ENCODE data around the gene NR1D1.
"Not testable (repeated sequence)": the region's sequence is repeated elsewhere in the genome, so short reads cannot be mapped to it uniquely, and the experiment has no call there.

NR1D1 gene

GRCh38 chr17:40100419-40100668, at the start of gene NR1D1:
Gene NR1D1 (minus strand): TSS chr17:40100589. CDS start chr17:40100094, 495 bp downstream.
- no peak for DNase-seq

- DNase-seq = no peak
These were observed 48.1 kb upstream of the NR1D1 start for GRCh38 chr17:40148527-40148926.

GRCh38 chr17:40145476-40145875, 45.1 kb upstream of the NR1D1 start:
- DNase-seq = no peak

- DNase-seq = not testable (repeated sequence)
These were observed 42.8 kb upstream of the NR1D1 start for GRCh38 chr17:40143166-40143565.

DNA sequence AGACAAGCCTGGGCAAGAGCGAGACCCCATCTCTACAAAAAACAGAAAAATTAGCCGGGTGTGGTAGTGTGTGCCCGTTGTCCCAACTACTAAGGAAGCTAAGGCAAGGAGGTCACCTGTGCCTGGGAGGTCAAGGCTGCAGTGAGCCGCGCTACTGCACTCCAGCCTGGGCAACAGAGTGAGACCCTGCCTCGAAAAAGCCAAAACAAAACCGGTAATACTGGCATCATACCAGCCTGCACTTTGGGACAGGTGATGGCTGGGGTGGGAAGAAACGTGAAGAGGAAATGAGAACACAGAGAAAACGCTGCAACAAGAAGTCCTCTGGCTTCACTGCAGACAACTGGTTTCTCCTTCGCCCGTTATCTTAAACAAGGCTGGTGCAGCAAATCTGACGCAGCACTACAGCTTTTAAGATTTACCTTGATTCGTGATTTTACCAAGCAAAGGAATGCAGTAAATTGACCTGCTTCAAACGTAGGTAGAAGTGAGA, 39.2 kb upstream of the NR1D1 start:
- no peak for DNase-seq

DNA sequence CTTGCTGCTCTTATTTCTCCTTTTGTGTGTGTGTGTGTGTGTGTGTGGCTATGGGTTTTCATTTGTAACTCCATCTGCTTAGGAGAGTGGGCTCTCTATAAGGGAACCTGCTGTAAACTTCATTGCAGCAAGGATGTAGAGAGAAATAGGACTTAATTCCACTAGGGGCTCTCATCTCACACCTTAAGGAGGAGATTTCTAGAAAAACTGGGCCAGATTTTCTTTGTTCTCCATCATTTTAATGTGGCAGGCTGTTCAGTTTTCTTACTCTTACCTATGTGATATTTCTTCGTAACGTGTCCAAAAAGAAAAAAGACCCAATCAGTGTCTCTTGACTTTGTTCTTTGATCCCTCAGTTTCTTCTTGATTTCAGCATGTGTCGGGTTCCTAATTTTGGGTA, 35.4 kb upstream of the NR1D1 start:
- DNase-seq = no peak

DNA sequence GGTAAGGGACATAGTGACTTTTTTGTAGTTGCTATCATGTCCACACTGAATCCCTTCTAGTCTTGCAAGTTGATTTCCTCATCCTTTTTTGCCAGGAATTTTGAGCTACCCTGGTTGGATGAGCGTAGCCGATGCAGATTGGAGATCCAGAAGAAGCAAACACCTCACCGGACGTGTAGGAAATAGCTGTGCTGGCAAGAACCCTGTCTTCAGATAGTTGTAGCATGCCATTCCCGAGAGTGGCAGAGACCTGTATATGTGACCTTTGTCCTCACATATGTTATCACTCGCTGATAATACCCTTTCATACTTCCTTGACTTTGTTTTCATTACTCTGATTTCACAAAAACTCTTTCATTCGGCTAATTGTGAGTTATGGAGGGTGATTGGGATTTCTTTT, 33.8 kb upstream of the NR1D1 start:
- DNase-seq = no peak

DNA sequence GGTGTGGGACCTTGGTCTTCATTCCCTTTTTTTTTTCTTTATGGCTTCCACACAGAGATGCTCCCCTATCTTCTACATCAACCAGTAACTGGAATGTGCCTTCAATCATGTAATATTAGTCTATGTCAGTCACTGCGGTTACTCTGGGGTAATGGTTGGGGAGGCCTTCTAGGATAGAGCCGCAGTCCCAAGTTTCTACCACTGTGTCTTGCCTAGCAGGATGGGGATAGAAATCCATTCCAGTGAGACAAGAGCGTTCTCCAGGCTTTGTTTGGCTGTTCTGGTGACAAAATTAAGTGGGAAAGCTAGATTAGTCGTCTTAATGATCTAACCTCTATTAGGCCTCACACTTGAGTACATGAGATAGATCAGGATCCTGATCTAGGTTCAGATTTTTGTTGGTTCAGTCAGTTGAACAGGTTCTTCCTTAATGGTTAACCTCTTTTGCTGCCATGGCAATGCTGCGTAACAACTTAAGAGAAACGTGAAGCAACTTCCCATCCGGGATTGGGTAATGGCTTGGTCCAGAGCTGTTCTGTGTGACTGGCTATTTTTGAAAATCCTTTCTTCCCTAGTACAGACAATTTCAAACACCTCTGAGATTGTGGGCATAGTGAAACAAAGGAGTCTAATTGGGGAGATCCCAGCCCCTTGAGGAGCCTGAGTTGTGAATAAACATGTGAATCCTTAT, 30.1 kb upstream of the NR1D1 start:
- DNase-seq = no peak

DNA sequence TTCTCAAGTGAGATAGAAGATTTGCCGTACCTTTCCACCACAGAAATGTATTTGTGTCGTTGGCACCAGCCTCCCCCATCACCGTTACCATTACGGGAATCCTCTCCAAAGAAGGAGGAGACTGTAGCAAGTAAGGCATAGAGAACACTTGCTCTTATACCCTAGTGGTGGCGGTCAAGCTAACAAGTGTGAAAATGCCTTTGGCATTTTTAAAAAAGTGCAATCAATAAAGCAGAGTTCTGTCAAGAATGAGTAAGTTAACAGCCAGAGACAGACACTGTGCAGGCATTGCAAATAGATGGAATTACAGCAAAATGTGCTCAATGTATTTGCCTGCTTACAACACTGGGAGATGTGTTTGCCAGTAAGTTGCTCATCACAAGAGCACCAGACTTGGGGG, 29.1 kb upstream of the NR1D1 start:
- DNase-seq = no peak

DNA sequence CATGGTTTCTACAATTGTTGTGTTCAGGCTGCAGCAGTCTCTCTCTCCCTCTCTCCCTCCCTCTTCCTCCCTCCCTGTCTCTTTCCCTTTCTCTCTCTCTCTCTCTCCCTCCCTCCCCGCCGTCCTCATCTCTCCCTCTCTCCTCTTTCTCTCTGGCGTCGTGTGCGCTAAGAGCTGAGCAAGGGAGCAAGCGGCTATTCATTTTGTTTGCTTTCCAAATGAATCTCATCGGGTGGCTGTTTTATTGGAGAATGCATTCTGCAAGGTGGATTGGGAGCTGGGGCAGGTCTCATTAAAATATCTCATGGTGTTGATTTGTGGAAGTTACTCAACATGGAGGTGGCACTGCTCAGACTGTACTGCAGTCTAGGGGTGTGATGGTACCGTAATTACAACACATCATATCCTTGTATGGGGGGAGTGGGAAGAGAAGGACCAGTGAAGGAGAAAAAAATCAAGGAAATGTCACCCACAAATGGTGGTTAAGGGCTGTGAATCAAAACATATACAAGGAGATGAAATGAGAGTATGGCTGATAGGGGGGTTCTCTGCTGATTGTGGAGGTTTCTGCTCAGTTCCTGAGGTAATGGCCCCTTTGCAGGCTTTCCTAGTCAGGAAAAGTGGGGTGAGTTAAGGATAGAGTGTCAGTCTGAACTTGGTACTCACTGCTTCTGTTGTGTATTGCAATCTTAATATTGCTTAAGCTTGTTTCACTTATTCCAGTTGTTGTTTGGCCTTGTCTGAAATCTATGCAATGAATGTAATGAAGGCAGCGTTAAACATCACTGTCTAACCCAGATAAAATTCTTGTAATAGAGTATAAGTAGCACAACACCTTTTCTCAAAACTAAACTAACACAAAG, 24.1 kb upstream of the NR1D1 start:
- DNase-seq = peak; percentile 45

- no peak for DNase-seq
These were observed 23.4 kb upstream of the NR1D1 start for GRCh38 chr17:40123811-40124114.

- peak; percentile 53 for DNase-seq
These were observed 22.8 kb upstream of the NR1D1 start for GRCh38 chr17:40122999-40123810.

- DNase-seq = peak; percentile 9
These were observed 22.0 kb upstream of the NR1D1 start for GRCh38 chr17:40122136-40122998.

GRCh38 chr17:40121181-40122135, 21.1 kb upstream of the NR1D1 start, which contains the start of gene MSL1:
Gene MSL1 (plus strand): TSS chr17:40121971. CDS start chr17:40122613, 642 bp downstream.
- peak; percentile 68 for DNase-seq

DNA sequence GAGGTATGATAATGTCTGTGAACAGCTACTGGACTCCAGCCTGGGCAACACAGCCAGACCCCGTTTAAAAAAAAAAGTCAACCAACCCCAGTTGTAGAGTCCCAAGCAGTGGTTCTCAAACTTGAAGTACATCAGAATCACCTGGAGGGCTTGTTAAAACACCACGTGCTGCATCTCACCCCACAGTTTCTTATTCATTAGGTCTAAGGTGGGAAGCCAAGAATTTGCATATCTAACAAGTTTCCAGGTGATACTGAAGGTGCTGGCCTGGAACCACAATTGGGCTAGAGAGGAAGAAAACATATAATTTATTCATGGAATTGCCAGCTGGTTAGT, 14.7 kb upstream of the NR1D1 start:
- no peak for DNase-seq

- DNase-seq = no peak
These were observed 13.5 kb upstream of the NR1D1 start for GRCh38 chr17:40113907-40114245.

GRCh38 chr17:40113110-40113906, 12.9 kb upstream of the NR1D1 start:
- peak; percentile 94 for DNase-seq

DNA sequence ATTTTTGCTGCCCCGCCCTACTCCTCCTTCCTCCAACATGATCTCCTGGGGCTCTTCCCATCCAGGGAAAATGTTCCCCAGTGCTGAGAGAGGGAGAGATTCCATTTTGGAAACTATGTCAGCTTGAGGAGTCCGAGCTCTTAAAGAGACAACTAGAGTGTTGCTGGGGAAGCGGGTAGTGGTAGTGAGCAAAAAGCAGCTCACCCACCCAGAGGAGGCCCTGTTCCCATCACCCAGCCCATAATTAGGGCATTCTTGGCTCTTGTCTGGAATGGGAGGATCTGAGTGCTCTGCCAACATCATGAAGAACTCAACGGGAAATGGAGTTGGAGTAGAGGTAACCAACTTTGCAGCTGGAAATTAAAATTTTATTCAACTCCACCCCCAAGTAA, 12.3 kb upstream of the NR1D1 start:
- no peak for DNase-seq

- DNase-seq = no peak
These were observed 11.9 kb upstream of the NR1D1 start for GRCh38 chr17:40112191-40112711.
